Measurements from ENCODE around the gene DQX1.

- TF ChIP-seq CTCF (conservative IDR thresholded peaks at IDR 0.05 in 1 of 2, IDR thresholded peaks at IDR 0.05 in 1 of 2; ENCODE audit: extremely low read depth in 1 of 2, insufficient read depth in 1 of 2, low read depth in 1 of 2, low read length in 2 of 2) = no peak
- peak; percentile 86 for TF ChIP-seq EZH2 (IDR thresholded peaks at IDR 0.05; ENCODE audit: borderline replicate concordance, low read length)
These were observed 12.2 kb downstream of the DQX1 start for GRCh38 chr2:74513605-74514367.

Data from mammary epithelial cell (primary cell).